Motor neuron (in vitro differentiated cells): ENCODE data around the gene CCBE1. TPM values are rescaled to one million over a fixed set of nuclear protein-coding genes. Genes with fewer than 3 reads are reported as not detected.

ENCODE experiments used
- ATAC-seq, 8 experiments: fragments of 200-7000 bp; cut with Tn5 transposase; replicated peaks in 6 of 8; 2 replicates each; pipeline ENCODE4 v1.8.0; 2021; ENCODE audit warnings: mild to moderate bottlenecking in 8 of 8, moderate library complexity in 8 of 8
- H3K27ac ChIP-seq, 2 donors: fragments of 250-450 bp; sonication (Bioruptor Pico); 2 replicates each; pipeline ENCODE4 v1.9.0; 2021; ENCODE audit warnings: antibody characterized with exemption in 2 of 2, mild to moderate bottlenecking in 2 of 2, moderate library complexity in 1 of 2
- H3K4me1 ChIP-seq, 2 donors: fragments of 250-450 bp; sonication (Bioruptor Pico); replicated peaks in 1 of 2; 2 replicates each; pipeline ENCODE4 v1.6.1; 2021; ENCODE audit warnings: antibody characterized with exemption in 2 of 2, mild to moderate bottlenecking in 2 of 2, moderate library complexity in 1 of 2
- H3K4me3 ChIP-seq, 5 donors: fragments of 250-450 bp; sonication (Bioruptor Pico); 2 replicates each; pipeline ENCODE4 v1.9.0; 2021; ENCODE audit warnings: antibody characterized with exemption in 5 of 5, mild to moderate bottlenecking in 5 of 5, moderate library complexity in 4 of 5
- WGBS, 10 experiments: fragments of 450-650 bp; shearing (Covaris generic); methylation state at CpG; one replicate each; pipeline ENCODE4 v1.0.0; 2022; 5-methylcytosine and 5-hydroxymethylcytosine counted together
- in situ Hi-C, 9 experiments: fragments of 400-800 bp; cut with MboI; loops; one replicate each; pipeline ENCODE4 v1.15.0; 2021; ENCODE audit warnings: low sequenced_read_pairs in 9 of 9, low pct_unique_long_range_greater_than_20kb in 2 of 9; ENCODE audit not compliant: unreplicated experiment in 9 of 9
- total RNA-seq, 8 experiments: library from RNA; unstranded; fragments of 300-600 nt; gene quantifications; 2 replicates each; pipeline versions ENCODE4 v1.2.3 to v1.2.4, GENCODE V29; 2022

Gene CCBE1
- total RNA-seq, 8 experiments from 2014 or later: 0.04 to 5.5 (median 1.1) TPM

DNA sequence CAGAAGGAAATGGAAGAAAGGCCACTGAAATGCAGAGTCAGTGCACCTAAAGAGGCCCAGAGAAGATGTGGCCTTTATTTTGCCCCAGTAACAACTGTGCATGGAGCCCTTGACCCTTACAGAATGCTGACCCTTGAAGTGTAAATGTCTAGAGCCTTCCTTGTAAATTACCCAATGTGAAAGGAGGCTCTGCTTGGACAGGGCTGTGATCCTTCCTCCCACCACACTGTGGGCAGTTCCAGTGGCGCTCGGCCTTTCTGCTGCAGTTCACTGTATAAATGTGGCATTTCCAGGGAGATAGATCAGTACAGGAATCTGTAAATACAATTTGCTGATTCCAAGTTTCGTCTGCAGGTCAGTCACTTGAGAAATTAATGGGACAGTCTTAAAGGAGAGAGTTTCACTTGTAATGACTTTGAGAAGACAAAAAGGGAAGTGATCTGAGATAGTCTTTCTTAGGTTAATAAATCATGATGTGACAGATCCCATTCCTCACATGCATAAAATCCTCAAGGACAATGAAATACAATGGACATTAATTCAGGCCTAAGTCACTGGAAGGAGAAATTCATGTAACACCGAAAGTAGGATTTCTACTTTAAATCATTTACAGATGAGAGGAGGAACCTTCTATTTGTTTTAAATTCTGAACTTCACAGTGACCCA, 204.3 kb downstream of the CCBE1 start:
- peaks cover 5 to 13% of the 10 kb centered on the region in 2 donors for H3K4me1 ChIP-seq
- peak in 2 of 8 experiments; percentile 33 to 45 for ATAC-seq
- H3K4me3 ChIP-seq: no peak overlapping the region
- in situ Hi-C loops: no loop called here
- no peak overlapping the region for H3K27ac ChIP-seq
- 17 to 80% (median 59%) methylated on average over 1 to 4 of the region's 4 CpGs for WGBS, 10 experiments

DNA sequence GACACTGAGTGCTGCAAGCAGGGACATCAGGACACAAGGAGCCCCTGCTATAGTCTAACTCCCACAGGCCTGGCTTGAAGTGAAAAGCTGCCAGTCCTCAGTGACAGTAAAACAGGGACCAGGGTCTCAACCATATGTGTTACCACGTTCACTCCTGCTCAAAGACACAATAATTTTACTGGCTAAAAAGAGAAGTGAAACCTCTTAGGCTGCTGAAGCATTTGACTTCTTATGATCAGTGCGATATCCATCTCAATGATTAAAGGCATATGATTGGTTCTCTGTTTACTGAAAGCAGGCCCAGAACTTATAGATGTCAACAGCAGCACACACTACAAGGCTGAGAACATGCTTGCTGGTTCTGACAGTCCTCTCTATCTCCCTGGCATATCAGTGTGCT, 208.3 kb downstream of the CCBE1 start:
- WGBS, 10 experiments: 57 to 100% (median 97%) methylated on average over 1 to 2 of the region's 2 CpGs; no CpG with 5 or more reads in 4 of the 10 experiments
- in situ Hi-C loops: no loop called here

DNA sequence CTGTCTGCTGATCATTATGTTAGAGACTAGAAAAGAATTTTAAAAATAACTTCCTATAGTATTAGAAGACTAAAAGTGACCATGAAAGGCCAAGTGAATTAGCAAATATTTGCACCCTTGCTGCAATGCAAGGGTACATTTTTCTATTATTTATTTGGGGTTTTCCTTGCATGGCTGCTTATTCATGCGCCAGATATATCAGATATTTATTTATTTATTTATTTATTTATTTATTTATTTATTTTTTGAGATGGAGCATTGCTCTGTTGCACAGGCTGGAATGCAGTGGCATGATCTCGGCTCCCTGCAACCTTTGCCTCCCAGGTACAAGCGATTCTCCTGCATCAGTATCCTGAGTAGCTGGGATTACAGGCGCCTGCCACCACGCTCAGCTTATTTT, 211.8 kb downstream of the CCBE1 start:
- peaks cover 0 to 4% of the 10 kb centered on the region in 2 donors for H3K4me1 ChIP-seq
- in situ Hi-C loops: no loop called here
- H3K27ac ChIP-seq: no peak overlapping the region
- no peak for ATAC-seq
- WGBS, 10 experiments: 86 to 100% (median 99%) methylated on average over 1 to 5 of the region's 5 CpGs; no CpG with 5 or more reads in 2 of the 10 experiments
- H3K4me3 ChIP-seq: no peak overlapping the region

More for the DNA sequence above, 208.3 kb downstream of the CCBE1 start:
- Histone ChIP-seq H3K4me1 (peaks cover 5 to 17% of the 10 kb centered on the region in 2 donors), H3K4me3 (no peak overlapping the region), H3K27ac (no peak overlapping the region)
- ATAC-seq: no peak

DNA sequence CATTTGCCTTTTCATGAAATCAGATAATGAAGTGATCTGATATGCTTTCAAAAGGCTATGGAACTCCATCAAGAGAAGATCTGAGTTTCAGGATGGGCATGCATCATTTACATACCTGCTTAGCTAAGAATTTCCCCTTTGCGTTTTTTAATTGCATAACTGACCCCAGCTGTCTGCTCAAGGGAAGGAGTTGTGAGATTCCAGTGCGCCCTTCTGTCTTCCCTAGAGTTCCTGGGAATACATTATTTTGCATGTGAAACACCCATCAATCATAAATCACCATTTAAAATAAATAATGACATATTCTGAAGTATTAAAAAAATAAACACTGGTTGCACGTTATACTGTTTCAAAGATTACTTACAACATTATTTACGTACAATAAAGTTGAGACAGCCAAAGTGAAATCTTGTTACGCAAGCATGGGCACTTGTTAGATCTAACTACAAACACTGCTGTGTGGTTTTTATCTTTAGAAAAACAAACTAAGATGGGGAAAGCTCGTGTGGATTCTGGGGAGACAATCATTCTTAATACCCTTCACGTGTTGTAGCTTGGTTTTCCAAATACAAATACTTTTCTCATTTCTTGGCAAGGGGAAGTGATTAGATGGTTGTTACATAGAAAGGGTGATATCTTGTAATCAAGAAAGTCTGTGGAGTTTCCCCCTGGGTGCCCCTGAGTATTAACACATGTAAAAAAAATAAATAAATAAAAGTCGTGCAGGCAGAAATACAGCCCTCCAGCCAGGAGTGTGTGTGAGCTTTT, 212.5 kb downstream of the CCBE1 start:
- Histone ChIP-seq H3K4me1 (peaks cover 0 to 4% of the 10 kb centered on the region in 2 donors), H3K4me3 (no peak overlapping the region), H3K27ac (no peak overlapping the region)
- in situ Hi-C loops: no loop called here
- no peak for ATAC-seq
- WGBS, 10 experiments: 13 to 84% (median 67%) methylated on average over 3 to 8 of the region's 8 CpGs

DNA sequence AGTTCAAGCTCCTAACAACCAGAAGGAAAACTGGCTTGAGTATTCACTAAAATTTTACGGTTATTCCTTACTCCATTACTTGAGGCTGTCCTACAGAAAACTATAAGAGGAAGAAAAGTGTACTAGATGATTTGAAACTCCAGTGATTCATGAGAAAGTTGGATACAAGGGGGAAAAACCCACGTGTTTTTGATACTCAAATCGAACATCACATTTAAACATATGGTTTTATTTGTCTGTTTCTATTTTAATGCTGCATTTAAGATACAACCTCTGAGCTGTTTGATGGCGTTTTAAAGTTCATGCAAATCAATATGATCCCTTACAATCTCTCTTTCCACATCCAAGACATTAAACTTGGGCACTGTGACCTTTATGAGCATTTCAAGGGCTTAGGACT, 213.1 kb downstream of the CCBE1 start:
- no peak overlapping the region for H3K27ac ChIP-seq
- H3K4me1 ChIP-seq: peaks cover 0 to 4% of the 10 kb centered on the region in 2 donors
- in situ Hi-C loops: no loop called here
- no peak overlapping the region for H3K4me3 ChIP-seq
- 3 to 95% (median 53%) methylated on average over 2 to 4 of the region's 4 CpGs for WGBS, 10 experiments
- no peak for ATAC-seq

DNA sequence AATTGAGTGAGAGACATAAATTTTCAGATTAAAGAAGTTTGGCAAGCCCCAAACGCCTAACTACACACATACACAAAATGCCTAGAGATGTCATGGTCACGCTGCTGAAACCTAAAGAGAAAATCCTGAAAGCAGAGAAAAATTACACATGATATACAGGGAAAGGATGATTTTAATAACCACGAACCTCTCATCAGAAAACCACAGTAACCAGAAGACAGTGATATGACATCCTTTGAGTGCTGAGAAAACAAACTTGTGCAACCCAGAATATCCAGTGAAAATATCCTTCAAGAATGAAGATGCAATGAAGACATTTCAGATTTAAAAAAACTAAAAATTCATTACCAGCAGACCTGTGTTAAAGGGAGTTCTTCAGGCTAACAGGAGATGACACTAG, 215.8 kb downstream of the CCBE1 start:
- H3K27ac ChIP-seq: no peak overlapping the region
- in situ Hi-C loops: no loop called here
- H3K4me1 ChIP-seq: peaks cover 0 to 4% of the 10 kb centered on the region in 2 donors
- WGBS, 10 experiments: 14 to 100% (median 68%) methylated on average over 1 to 3 of the region's 3 CpGs
- no peak overlapping the region for H3K4me3 ChIP-seq
- ATAC-seq: no peak

DNA sequence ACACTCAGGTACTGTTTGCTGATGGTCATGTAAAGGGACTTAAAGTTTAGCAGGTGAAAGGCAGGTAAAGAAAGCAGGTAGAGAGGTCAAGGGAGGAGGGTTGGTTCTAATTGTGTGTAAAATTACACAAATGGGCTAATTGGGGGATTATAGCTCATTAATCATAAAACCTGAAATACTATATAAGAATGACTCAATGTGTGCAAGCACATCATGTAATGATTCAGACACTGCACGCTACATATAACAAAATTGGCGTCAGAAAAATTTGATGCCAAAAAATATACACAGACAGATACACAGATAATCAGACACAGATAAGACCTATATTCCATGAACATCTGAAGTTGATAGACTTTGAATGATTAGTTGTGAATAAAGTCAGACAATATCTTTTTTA, 217.4 kb downstream of the CCBE1 start:
- Histone ChIP-seq H3K4me3 (no peak overlapping the region), H3K4me1 (no peaks in the 10 kb centered on the region), H3K27ac (no peak overlapping the region)
- in situ Hi-C loops: no loop called here
- 80 to 100% (median 98%) methylated on average over 1 to 2 of the region's 2 CpGs; no CpG with 5 or more reads in 2 of the 10 experiments for WGBS, 10 experiments
- ATAC-seq: no peak

DNA sequence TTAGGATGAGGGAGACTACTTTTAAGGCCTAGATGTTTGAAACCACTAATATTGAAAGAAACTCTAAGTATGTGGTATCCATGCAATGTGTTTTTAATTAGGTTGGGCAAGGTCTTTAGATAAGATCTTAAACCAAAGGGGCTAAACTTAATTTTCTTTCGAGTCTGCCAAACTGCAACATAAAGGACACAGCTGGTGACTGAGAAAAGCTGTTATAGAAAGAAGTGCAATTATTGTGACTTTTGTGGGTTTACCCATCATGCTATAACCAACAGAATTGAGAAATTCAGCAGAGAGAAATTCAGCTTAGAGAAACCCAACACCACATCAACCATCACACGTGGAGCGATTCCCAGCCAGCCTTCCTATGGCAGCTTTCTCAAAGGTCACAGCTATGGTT, 218.6 kb downstream of the CCBE1 start:
- Histone ChIP-seq H3K4me1 (no peaks in the 10 kb centered on the region), H3K27ac (no peak overlapping the region), H3K4me3 (no peak overlapping the region)
- no peak for ATAC-seq
- in situ Hi-C loops: no loop called here
- WGBS, 10 experiments: 14 to 100% (median 85%) methylated on average over 1 to 3 of the region's 3 CpGs; no CpG with 5 or more reads in 2 of the 10 experiments

DNA sequence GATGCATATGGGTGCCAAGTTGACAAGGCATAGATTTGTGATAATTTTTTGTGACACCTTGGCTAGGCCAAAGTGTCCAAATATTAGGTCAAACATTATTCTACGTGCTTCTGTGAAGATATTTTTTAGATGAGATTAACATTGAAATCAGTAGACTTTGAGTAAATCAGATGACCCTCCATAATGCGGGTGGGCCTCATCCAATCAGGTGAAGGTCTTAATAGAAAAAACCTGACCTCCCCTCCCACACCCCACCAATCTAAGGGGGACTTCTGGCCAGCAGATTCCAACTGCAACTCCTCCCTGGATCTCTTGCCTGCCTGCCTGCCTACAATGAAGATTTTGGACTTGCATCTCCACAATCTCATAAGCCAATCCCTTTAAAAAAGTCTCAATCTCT, 219.4 kb downstream of the CCBE1 start:
- WGBS, 10 experiments: 0 to 100% (median 64%) methylated on average over 1 to 2 of the region's 2 CpGs; no CpG with 5 or more reads in 4 of the 10 experiments
- Histone ChIP-seq H3K27ac (no peak overlapping the region), H3K4me3 (no peak overlapping the region), H3K4me1 (no peaks in the 10 kb centered on the region)
- in situ Hi-C loops: no loop called here
- no peak for ATAC-seq

DNA sequence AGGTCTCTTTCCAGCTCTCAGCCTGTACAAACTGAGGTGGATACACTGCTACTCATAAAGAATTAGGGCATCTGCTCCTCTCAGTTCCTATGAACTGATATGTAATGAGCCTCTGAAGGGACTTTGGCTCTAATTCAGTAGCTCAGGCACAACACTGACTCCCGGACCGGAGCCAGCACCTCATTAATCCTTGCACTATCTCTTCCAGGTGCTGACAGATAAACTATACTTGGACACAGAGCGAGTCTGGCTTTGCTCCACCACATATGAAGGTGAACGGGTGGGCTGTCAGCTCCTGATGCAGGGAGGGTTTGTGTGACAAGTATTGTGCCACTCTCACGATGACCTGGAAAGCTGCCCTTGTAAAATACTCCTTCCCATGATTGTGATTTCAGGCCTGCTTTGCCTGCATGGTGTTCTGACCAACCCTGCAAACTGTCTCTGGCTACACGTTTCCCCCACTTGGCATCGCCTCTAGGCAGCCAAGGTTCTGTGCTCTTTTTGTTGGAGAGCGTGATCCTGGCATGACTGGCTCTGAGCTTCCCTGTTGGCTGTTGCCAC, 226.6 kb downstream of the CCBE1 start:
- in situ Hi-C loops: loop anchor here in 7 of 9 experiments (25.0 kb wide), 3 partner anchors 142 to 367 kb away; no protein-coding TSS in a partner anchor
- H3K27ac ChIP-seq: no peak overlapping the region

DNA sequence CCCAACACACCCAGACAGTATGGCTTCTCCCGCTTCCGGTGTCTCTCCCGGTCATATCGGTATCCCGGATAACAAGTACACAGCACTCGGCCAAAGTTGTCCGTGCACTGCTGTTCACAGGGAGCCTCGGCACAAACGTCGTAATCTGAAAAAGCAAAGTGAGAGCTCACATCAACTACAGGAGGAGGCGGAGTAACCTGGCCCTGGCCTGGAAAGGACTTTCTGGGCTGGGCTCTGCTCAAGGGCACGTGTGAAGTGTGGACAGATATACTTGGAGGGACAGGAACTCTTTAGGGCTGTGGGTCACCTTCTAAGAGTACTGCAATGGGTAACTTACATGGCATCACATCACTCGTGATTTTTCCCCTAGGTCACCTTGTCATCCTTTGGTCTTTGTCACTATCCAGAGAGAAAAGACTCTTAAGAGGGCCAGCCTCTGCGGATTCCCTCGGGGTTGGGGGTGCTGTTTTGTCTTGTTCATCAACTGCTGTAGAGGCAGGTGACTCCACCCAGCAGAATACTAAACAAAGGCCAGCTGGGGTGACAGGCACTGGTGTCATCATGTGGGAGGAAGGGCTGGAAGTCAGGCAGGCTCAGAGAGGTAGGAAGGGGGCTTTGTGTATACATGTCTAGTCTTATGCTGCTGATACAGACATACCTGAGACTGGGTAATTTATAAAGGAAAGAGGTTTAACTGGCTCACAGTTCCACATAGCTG, 227.6 kb downstream of the CCBE1 start:
- in situ Hi-C loops: loop anchor here (10.0 to 25.0 kb wide), 5 partner anchors 143 to 368 kb away; no protein-coding TSS in a partner anchor
- H3K4me3 ChIP-seq: no peak overlapping the region
- WGBS, 10 experiments: 39 to 95% (median 82%) methylated on average over 1 to 12 of the region's 15 CpGs
- H3K4me1 ChIP-seq: peaks cover 2 to 3% of the 10 kb centered on the region in 2 donors
- ATAC-seq: peak in 2 of 8 experiments; percentile 41 to 48
- no peak overlapping the region for H3K27ac ChIP-seq

More for the DNA sequence above, 226.6 kb downstream of the CCBE1 start:
- 20 to 94% (median 83%) methylated on average over 2 to 6 of the region's 8 CpGs; no CpG with 5 or more reads in 3 of the 10 experiments for WGBS, 10 experiments
- ATAC-seq: no peak
- no peak overlapping the region for H3K4me3 ChIP-seq
- H3K4me1 ChIP-seq: peaks cover 2 to 3% of the 10 kb centered on the region in 2 donors

DNA sequence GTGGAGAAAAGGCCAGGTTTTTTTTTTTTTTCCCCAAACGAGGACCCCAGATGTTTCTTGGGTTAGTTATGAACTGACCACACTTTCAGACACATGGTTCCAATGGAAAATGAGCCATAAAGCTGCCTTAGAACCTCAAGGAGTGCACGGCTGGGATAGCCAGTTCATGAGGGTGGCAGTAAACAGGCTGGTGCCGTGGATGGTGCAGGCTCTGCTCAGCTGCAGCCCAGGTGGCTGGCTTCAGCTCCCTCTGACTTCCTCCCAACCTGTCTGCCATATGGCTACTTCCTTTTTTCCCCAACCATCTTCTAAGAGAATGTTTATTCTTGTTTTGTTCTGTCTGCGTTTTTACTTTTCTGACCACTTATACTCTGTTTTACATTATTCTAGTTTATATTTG, 228.4 kb downstream of the CCBE1 start:
- H3K4me3 ChIP-seq: no peak overlapping the region
- WGBS, 10 experiments: 14 to 100% (median 83%) methylated on average over 1 to 2 of the region's 4 CpGs
- peaks cover 2 to 3% of the 10 kb centered on the region in 2 donors for H3K4me1 ChIP-seq
- H3K27ac ChIP-seq: no peak overlapping the region
- in situ Hi-C loops: loop anchor here (10.0 to 25.0 kb wide), 5 partner anchors 143 to 368 kb away; no protein-coding TSS in a partner anchor
- ATAC-seq: no peak
